Measurements from ENCODE around the gene TMC8.

TMC8 gene

DNA sequence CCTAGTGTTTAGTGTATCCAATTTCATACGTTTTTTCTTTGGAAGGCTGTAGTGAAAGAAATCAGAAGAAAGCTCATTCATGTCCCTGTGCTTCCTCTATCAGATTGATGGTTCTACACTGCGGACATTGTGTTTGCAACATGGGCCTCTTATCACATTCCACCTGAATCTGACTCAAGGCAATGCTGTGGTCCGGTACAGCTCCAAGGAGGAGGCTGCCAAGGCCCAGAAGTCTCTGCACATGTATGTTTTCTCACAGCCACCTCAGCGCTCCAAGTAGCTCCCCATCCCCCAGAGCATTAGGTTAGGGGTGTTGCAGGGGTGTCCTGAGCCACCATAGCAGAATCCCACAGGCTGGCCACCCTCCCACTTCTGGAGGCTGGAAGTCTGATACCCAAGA, 27.3 kb upstream of the TMC8 start:
- Histone ChIP-seq H2AFZ (ENCODE audit: low read depth, low read length) (no peak overlapping the region), H3K79me2 (ENCODE audit: low read length) (no peaks in the 10 kb centered on the region), H4K20me1 (ENCODE audit: insufficient read depth, low read length) (no peaks in the 10 kb centered on the region), H3K9me3 (ENCODE audit: insufficient read depth, low read length) (no peaks in the 10 kb centered on the region), H3K4me3 (ENCODE audit: low read length) (no peak overlapping the region), H3K36me3 (replicated peaks; ENCODE audit: low read depth, low read length) (no peaks in the 10 kb centered on the region), H3K4me1 (ENCODE audit: low read length) (no peaks in the 10 kb centered on the region), H3K9ac (ENCODE audit: low read length) (no peak overlapping the region), H3K4me2 (ENCODE audit: low read length) (no peak overlapping the region), H3K27me3 (ENCODE audit: low read depth, low read length) (no peaks in the 10 kb centered on the region), H3K27ac (ENCODE audit: low read length) (no peak overlapping the region)
- TF ChIP-seq EZH2phosphoT487 (IDR thresholded peaks at IDR 0.05; ENCODE audit: low read depth): no peak
- TF ChIP-seq, protein P1, sequence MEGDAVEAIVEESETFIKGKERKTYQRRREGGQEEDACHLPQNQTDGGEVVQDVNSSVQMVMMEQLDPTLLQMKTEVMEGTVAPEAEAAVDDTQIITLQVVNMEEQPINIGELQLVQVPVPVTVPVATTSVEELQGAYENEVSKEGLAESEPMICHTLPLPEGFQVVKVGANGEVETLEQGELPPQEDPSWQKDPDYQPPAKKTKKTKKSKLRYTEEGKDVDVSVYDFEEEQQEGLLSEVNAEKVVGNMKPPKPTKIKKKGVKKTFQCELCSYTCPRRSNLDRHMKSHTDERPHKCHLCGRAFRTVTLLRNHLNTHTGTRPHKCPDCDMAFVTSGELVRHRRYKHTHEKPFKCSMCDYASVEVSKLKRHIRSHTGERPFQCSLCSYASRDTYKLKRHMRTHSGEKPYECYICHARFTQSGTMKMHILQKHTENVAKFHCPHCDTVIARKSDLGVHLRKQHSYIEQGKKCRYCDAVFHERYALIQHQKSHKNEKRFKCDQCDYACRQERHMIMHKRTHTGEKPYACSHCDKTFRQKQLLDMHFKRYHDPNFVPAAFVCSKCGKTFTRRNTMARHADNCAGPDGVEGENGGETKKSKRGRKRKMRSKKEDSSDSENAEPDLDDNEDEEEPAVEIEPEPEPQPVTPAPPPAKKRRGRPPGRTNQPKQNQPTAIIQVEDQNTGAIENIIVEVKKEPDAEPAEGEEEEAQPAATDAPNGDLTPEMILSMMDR (IDR thresholded peaks at IDR 0.05; ENCODE audit: low read depth, low read length): no peak

DNA sequence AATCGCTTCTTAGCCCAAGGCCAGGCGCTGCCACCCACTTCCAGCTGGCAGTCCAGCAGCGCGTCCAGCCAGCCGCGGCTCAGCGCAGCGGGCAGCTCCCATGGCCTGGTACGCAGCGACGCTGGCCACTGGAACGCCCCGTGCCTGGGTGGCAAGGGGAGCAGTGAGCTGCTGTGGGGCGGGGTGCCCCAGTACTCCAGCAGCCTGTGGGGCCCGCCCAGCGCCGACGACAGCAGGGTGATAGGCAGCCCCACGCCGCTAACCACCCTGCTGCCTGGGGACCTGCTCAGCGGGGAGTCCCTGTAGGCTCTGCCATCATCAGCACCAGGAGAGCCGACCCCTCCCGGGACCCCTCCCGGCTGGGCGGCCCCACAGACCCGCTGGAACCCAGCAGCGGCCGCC, 26.0 kb upstream of the TMC8 start:
- Histone ChIP-seq H3K4me3 (ENCODE audit: low read length) (no peak overlapping the region), H3K4me1 (ENCODE audit: low read length) (no peaks in the 10 kb centered on the region), H3K36me3 (replicated peaks; ENCODE audit: low read depth, low read length) (peaks cover 3% of the 10 kb centered on the region), H3K27ac (ENCODE audit: low read length) (no peak overlapping the region), H4K20me1 (ENCODE audit: insufficient read depth, low read length) (no peaks in the 10 kb centered on the region), H3K9ac (ENCODE audit: low read length) (no peak overlapping the region), H3K27me3 (ENCODE audit: low read depth, low read length) (no peaks in the 10 kb centered on the region), H2AFZ (ENCODE audit: low read depth, low read length) (no peak overlapping the region), H3K4me2 (ENCODE audit: low read length) (no peak overlapping the region), H3K9me3 (ENCODE audit: insufficient read depth, low read length) (no peaks in the 10 kb centered on the region), H3K79me2 (ENCODE audit: low read length) (no peaks in the 10 kb centered on the region)
- TF ChIP-seq, protein P1 (IDR thresholded peaks at IDR 0.05; ENCODE audit: low read depth, low read length): no peak
- TF ChIP-seq EZH2phosphoT487 (IDR thresholded peaks at IDR 0.05; ENCODE audit: low read depth): no peak

DNA sequence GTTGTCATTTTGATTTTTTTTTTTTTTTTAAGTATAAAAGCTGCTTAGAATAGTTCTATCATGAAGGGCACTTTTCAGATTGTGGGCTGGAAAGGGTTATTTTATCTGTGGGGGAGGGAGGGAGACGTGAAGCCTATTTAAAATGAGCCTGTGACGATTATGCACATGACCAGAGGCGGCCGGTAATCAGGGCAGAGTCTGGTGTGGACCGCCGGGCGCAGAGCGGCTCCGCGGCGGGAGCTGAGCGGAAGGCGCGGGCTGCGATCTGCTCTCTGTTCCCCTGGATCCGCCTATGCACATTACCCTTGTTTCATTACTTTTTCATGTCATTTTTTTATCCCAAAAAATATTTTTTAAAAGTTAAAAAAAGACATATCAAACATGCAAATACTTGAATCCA, 25.5 kb upstream of the TMC8 start:
- H3K4me2 ChIP-seq (ENCODE audit: low read length): no peak overlapping the region
- no peaks in the 10 kb centered on the region for H3K4me1 ChIP-seq (ENCODE audit: low read length)
- H3K79me2 ChIP-seq (ENCODE audit: low read length): no peaks in the 10 kb centered on the region
- H3K4me3 ChIP-seq (ENCODE audit: low read length): no peak overlapping the region
- H3K9ac ChIP-seq (ENCODE audit: low read length): no peak overlapping the region
- H2AFZ ChIP-seq (ENCODE audit: low read depth, low read length): no peak overlapping the region
- H4K20me1 ChIP-seq (ENCODE audit: insufficient read depth, low read length): no peaks in the 10 kb centered on the region
- no peaks in the 10 kb centered on the region for H3K9me3 ChIP-seq (ENCODE audit: insufficient read depth, low read length)
- no peaks in the 10 kb centered on the region for H3K27me3 ChIP-seq (ENCODE audit: low read depth, low read length)
- H3K27ac ChIP-seq (ENCODE audit: low read length): no peak overlapping the region
- TF ChIP-seq EZH2phosphoT487 (IDR thresholded peaks at IDR 0.05; ENCODE audit: low read depth): no peak
- TF ChIP-seq, protein P1 (IDR thresholded peaks at IDR 0.05; ENCODE audit: low read depth, low read length): no peak
- peaks cover 5% of the 10 kb centered on the region for H3K36me3 ChIP-seq (replicated peaks; ENCODE audit: low read depth, low read length)

DNA sequence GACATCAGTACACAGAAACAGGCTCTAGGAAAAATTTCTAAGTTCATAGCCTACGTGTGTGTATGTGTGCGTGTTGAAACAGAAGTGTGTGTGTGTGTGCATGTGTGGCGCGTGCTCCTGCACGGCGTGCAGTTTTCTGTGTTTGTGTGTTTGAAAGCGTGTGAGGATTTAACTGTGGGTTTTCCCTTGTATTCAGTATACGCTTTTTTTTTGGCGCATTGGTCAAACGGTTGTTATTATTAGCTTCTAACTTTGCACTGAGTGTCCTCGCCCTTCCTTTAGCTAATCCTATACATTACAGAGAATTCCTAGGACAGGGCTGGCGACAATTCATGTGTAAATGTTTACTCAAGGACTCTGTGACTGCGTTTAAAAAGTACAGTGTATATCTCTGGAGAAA, 25.0 kb upstream of the TMC8 start:
- no peaks in the 10 kb centered on the region for H3K4me1 ChIP-seq (ENCODE audit: low read length)
- TF ChIP-seq, protein P1 (IDR thresholded peaks at IDR 0.05; ENCODE audit: low read depth, low read length): no peak
- TF ChIP-seq EZH2phosphoT487 (IDR thresholded peaks at IDR 0.05; ENCODE audit: low read depth): no peak
- no peaks in the 10 kb centered on the region for H3K27me3 ChIP-seq (ENCODE audit: low read depth, low read length)
- no peak overlapping the region for H3K4me3 ChIP-seq (ENCODE audit: low read length)
- no peaks in the 10 kb centered on the region for H3K79me2 ChIP-seq (ENCODE audit: low read length)
- H3K27ac ChIP-seq (ENCODE audit: low read length): no peak overlapping the region
- no peak overlapping the region for H3K4me2 ChIP-seq (ENCODE audit: low read length)
- no peaks in the 10 kb centered on the region for H4K20me1 ChIP-seq (ENCODE audit: insufficient read depth, low read length)
- H2AFZ ChIP-seq (ENCODE audit: low read depth, low read length): no peak overlapping the region
- peaks cover 9% of the 10 kb centered on the region for H3K36me3 ChIP-seq (replicated peaks; ENCODE audit: low read depth, low read length)
- no peak overlapping the region for H3K9ac ChIP-seq (ENCODE audit: low read length)
- H3K9me3 ChIP-seq (ENCODE audit: insufficient read depth, low read length): no peaks in the 10 kb centered on the region

Data from OCI-LY3 (cell line).